CD4-positive, alpha-beta memory T cell (primary cell): Measurements from ENCODE around the gene ASB12. TPM values are rescaled to one million over a fixed set of nuclear protein-coding genes. Genes with fewer than 3 reads are reported as not detected.

Experiments
- CTCF ChIA-PET: fragments of 350-600 bp; sonication (Branson Sonifier 250); formaldehyde crosslinking; loops from one replicate; lab custom pipeline; 2021; ENCODE audit warnings: inconsistent platforms; ENCODE audit not compliant: partially characterized antibody; lab: Charles Lee
- POLR2A ChIA-PET: fragments of 350-600 bp; sonication (Branson Sonifier 250); formaldehyde crosslinking; loops from one replicate; lab custom pipeline; 2021; ENCODE audit not compliant: partially characterized antibody; lab: Charles Lee
- DNase-seq, 5 donors: peaks; one replicate each; pipeline versions ENCODE4 v3.0.0 to v3.0.0-alpha.2; 2020 to 2022; ENCODE audit warnings: mixed read lengths in 1 of 5
- H3K27ac ChIP-seq: one replicate; pipeline ENCODE4 v1.7.0; 2013; ENCODE audit warnings: low read depth, low read length
- H3K27me3 ChIP-seq: 2 replicates; pipeline ENCODE4 v1.7.0; 2013; ENCODE audit warnings: mild to moderate bottlenecking, low read length, moderate library complexity; ENCODE audit not compliant: insufficient read depth
- H3K36me3 ChIP-seq: 2 replicates; pipeline ENCODE4 v1.7.0; 2013; ENCODE audit warnings: mild to moderate bottlenecking, low read length, moderate library complexity; ENCODE audit not compliant: insufficient read depth
- H3K4me1 ChIP-seq: 2 replicates; pipeline ENCODE4 v1.7.0; 2013; ENCODE audit warnings: mild to moderate bottlenecking, low read length, moderate library complexity; ENCODE audit not compliant: insufficient read depth
- H3K4me3 ChIP-seq, 2 donors: one replicate each; pipeline ENCODE4 v1.7.0; 2013; ENCODE audit warnings: low read length in 2 of 2, mild to moderate bottlenecking in 1 of 2
- H3K9me3 ChIP-seq, 2 donors: one replicate each; pipeline ENCODE4 v1.7.0; 2013; ENCODE audit warnings: low read length in 2 of 2, control low read depth in 1 of 2; ENCODE audit not compliant: control insufficient read depth in 1 of 2
- H3K27ac Mint-ChIP-seq, 7 donors: one replicate each; pipeline ENCODE4 v1.8.0; 2020 to 2021; ENCODE audit warnings: mixed read lengths in 7 of 7, mild to moderate bottlenecking in 6 of 7, inconsistent platforms in 3 of 7, moderate library complexity in 3 of 7
- H3K27me3 Mint-ChIP-seq, 2 donors: one replicate each; pipeline ENCODE4 v1.8.0; 2020 to 2021; ENCODE audit warnings: mixed read lengths in 2 of 2
- H3K36me3 Mint-ChIP-seq, 2 donors: one replicate each; pipeline ENCODE4 v1.8.0; 2020 to 2021; ENCODE audit warnings: mixed read lengths in 2 of 2, inconsistent platforms in 1 of 2, mild to moderate bottlenecking in 1 of 2
- H3K4me1 Mint-ChIP-seq, 4 donors: one replicate each; pipeline ENCODE4 v1.8.0; 2020 to 2021; ENCODE audit warnings: mixed read lengths in 4 of 4, mild to moderate bottlenecking in 1 of 4
- H3K4me3 Mint-ChIP-seq, 8 donors: one replicate each; pipeline ENCODE4 v1.8.0; 2020 to 2021; ENCODE audit warnings: mixed read lengths in 8 of 8, mild to moderate bottlenecking in 7 of 8, moderate library complexity in 6 of 8, inconsistent platforms in 3 of 8
- H3K9me3 Mint-ChIP-seq, 8 donors: one replicate each; pipeline ENCODE4 v1.8.0; 2020 to 2021; ENCODE audit warnings: mixed read lengths in 8 of 8, mild to moderate bottlenecking in 5 of 8, inconsistent platforms in 3 of 8, moderate library complexity in 1 of 8
- intact Hi-C: fragments of 100-400 bp; cut with micrococcal nuclease; formaldehyde crosslinking; loops from one replicate; pipeline ENCODE4 v1.15.1; 2023
- polyA plus RNA-seq, 2 donors: library from polyadenylated mRNA; unstranded; fragments of 300-500 nt; fragmentation: Illumina TruSeq; gene quantifications; one replicate each; pipeline ENCODE4 v1.2.3, GENCODE V29; 2021
- total RNA-seq, 2 experiments: library from RNA; stranded (reverse); gene quantifications; one replicate each; pipeline ENCODE4 v1.2.3, GENCODE V29; 2021

The ASB12 gene
- total and polyA plus RNA-seq, 4 experiments from 2014 or later = 0.45 TPM; not detected in 3

DNA sequence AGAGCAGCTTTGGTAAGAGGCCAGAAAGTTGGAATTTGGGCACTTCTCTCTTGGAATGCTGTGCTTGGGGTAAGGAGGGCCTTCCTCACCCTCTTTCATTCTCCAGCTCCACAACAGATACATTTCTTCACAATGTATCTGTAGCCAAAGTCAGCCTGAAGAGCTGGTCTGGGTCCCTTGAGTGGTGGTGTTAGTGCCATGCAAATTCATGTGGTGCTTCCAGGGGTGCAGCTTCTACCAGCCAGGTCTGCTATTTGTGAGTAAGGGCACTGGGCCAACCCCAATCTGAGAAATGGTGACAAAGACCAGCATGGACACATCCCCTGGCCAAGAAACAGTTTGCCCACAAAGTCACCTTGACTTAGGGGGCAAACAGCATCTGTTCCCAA is 42.7 kb downstream of the ASB12 start:
- Histone ChIP-seq H3K4me1 (no peaks in the 10 kb centered on the region), H3K4me3 (no peak overlapping the region), H3K27me3 (no peaks in the 10 kb centered on the region), H3K36me3 (no peaks in the 10 kb centered on the region), H3K9me3 (no peaks in the 10 kb centered on the region), H3K27ac (no peak overlapping the region)
- POLR2A ChIA-PET = no interaction called here
- no peaks in the 10 kb centered on the region for H3K27me3 Mint-ChIP-seq
- H3K27ac Mint-ChIP-seq = no peak overlapping the region
- H3K9me3 Mint-ChIP-seq = no peaks in the 10 kb centered on the region
- H3K36me3 Mint-ChIP-seq = peaks cover 16 to 23% of the 10 kb centered on the region in 2 donors
- H3K4me3 Mint-ChIP-seq = no peak overlapping the region
- no peaks in the 10 kb centered on the region for H3K4me1 Mint-ChIP-seq
- intact Hi-C loops = no loop called here
- DNase-seq = no peak
- CTCF ChIA-PET = interaction anchor here (0.6 kb wide), 1 partner anchor 11 kb away, joined by 3 read pairs; no protein-coding TSS in a partner anchor

DNA sequence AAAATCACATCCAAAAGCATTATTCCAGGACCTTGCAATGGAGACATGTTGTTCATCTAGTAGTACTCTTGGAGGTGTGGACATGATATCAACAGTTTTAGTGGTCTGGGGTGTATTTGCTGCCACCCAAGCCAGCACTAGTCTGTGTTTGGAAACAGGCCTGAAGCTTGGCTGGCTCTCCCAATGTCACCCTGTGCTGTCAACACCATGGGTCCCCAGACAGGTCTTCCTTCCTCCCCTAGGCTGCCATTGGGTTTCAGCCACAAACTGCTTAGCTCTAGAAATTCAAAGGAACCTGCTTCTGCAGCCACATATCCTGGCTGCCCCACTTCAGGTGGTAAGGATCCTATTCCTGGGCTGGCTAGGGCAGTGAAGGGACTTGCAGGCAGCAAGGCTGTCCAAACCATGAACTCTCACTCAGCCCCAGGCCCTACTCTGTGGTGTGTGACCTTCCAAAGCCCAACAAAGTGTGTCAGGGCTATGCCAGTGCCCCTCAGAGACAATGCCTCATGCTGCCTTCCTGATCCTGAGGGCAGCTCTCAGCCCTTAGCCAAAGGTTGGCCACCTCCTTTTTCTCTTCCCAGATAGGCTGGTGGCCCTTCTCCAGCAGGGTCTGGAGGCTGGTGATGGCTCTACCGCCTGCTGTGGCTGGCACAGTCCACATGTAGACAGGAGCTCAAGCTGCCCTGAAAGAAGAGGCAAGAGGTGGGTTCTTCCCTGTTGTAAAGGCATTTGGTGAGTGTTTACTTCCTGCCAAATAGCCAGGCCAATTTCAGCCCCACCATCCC is 43.2 kb downstream of the ASB12 start:
- Histone ChIP-seq H3K4me3 (no peak overlapping the region), H3K4me1 (no peaks in the 10 kb centered on the region), H3K36me3 (no peaks in the 10 kb centered on the region), H3K9me3 (no peaks in the 10 kb centered on the region), H3K27me3 (no peaks in the 10 kb centered on the region), H3K27ac (no peak overlapping the region)
- CTCF ChIA-PET = no interaction called here
- peaks cover 15 to 22% of the 10 kb centered on the region in 2 donors for H3K36me3 Mint-ChIP-seq
- H3K27me3 Mint-ChIP-seq = no peaks in the 10 kb centered on the region
- H3K27ac Mint-ChIP-seq = no peak overlapping the region
- intact Hi-C loops = no loop called here
- POLR2A ChIA-PET = no interaction called here
- H3K4me1 Mint-ChIP-seq = no peaks in the 10 kb centered on the region
- H3K4me3 Mint-ChIP-seq = no peak overlapping the region
- no peak for DNase-seq
- H3K9me3 Mint-ChIP-seq = no peaks in the 10 kb centered on the region

DNA sequence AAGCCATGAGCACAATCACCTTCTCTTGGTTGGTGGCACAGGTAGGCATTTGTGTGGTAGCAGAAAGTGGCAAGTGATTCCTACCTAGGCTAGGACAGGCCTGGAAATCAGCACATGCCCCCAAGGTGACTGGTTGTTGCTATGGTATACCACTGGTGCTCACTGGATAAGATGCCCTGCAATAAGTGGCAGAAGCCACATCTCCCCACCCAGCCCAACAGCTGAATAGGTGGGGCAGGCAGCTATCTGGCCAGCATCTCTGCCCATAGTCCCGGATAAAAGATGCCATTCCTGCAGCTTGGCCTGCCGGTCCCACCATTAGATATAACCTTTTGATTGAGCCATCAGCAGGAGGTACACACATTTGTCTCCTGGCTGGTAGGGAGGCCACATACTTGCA is 46.0 kb downstream of the ASB12 start:
- H3K27ac ChIP-seq = no peak overlapping the region
- Mint-ChIP-seq H3K27ac (no peak overlapping the region), H3K36me3 (no peaks in the 10 kb centered on the region), H3K4me3 (no peak overlapping the region), H3K27me3 (no peaks in the 10 kb centered on the region), H3K4me1 (no peaks in the 10 kb centered on the region), H3K9me3 (no peaks in the 10 kb centered on the region)
- H3K36me3 ChIP-seq = no peaks in the 10 kb centered on the region
- DNase-seq = no peak
- intact Hi-C loops = no loop called here
- H3K4me3 ChIP-seq = no peak overlapping the region
- ChIA-PET POLR2A (no interaction called here), CTCF (no interaction called here)
- H3K9me3 ChIP-seq = no peaks in the 10 kb centered on the region
- H3K4me1 ChIP-seq = no peaks in the 10 kb centered on the region
- H3K27me3 ChIP-seq = no peaks in the 10 kb centered on the region

DNA sequence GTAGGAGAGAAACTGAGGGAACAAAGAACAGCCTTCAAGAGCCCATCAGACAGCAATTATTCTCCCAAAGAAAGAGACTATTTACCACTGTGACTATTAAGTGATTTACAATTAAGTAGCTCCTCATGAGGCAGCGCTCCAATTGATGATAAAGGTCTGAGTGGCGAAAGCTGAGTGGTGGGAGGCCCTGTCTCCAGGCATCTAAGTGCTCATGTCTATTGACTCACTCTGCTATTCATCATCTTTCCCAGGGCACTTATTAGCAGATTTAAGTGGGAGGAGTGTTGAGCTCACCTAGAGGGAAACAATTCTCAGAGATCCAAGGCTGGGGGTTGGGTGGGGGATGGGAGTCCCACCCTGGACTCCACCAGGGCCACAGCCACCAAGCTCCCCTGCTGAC is 48.2 kb downstream of the ASB12 start:
- intact Hi-C loops = no loop called here
- H3K4me3 ChIP-seq = no peak overlapping the region
- H3K36me3 ChIP-seq = no peaks in the 10 kb centered on the region
- Mint-ChIP-seq H3K36me3 (no peaks in the 10 kb centered on the region), H3K27me3 (no peaks in the 10 kb centered on the region), H3K9me3 (no peaks in the 10 kb centered on the region), H3K4me3 (no peak overlapping the region), H3K27ac (no peak overlapping the region), H3K4me1 (no peaks in the 10 kb centered on the region)
- no peak overlapping the region for H3K27ac ChIP-seq
- CTCF ChIA-PET = no interaction called here
- H3K9me3 ChIP-seq = no peaks in the 10 kb centered on the region
- H3K4me1 ChIP-seq = no peaks in the 10 kb centered on the region
- H3K27me3 ChIP-seq = no peaks in the 10 kb centered on the region
- POLR2A ChIA-PET = no interaction called here
- DNase-seq = no peak

DNA sequence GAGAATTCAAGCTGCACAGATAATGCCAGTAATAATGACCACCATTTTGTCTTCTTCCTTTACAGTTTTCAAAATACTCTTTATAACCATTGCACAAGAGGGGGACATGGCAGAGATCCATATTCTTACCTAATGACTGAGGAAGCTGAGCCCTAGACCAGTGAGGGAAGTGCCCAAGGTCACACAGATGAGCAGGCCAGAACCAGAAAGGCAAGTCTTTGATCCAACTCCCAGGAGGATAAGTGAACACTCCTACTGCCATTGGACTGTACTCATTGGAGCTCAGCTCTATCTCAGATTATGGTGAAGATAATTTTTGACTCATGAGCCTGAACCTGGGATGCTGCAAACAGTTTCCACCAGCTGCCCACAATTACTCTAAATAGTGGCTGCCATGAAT is 53.5 kb downstream of the ASB12 start:
- H3K4me1 ChIP-seq = no peaks in the 10 kb centered on the region
- H3K27me3 ChIP-seq = no peaks in the 10 kb centered on the region
- ChIA-PET POLR2A (no interaction called here), CTCF (interaction anchor here (0.7 kb wide), 1 partner anchor 11 kb away, joined by 3 read pairs; no protein-coding TSS in a partner anchor)
- Mint-ChIP-seq H3K4me1 (no peaks in the 10 kb centered on the region), H3K36me3 (no peaks in the 10 kb centered on the region), H3K9me3 (no peaks in the 10 kb centered on the region), H3K4me3 (no peak overlapping the region), H3K27ac (peak overlapping the region in 1 of 7 donors; percentile 22), H3K27me3 (no peaks in the 10 kb centered on the region)
- intact Hi-C loops = no loop called here
- H3K27ac ChIP-seq = no peak overlapping the region
- no peak overlapping the region for H3K4me3 ChIP-seq
- no peaks in the 10 kb centered on the region for H3K36me3 ChIP-seq
- H3K9me3 ChIP-seq = no peaks in the 10 kb centered on the region
- DNase-seq = no peak

Other genes starting within 250 kb of the ASB12 start
- 1 to 10 TPM; 5.2 to 5.5 TPM for gene AMER1, start 24.9 kb downstream of the ASB12 start, total RNA-seq
- gene AMER1, start 24.9 kb downstream of the ASB12 start, polyA plus RNA-seq = under 1 TPM in 1 of 2 donors, not detected in 1; 0.05 TPM
- gene MTMR8, start 164.8 kb upstream of the ASB12 start, total RNA-seq = 1 to 10 TPM; 7.6 to 8.3 TPM
- 1 to 10 TPM; 4.7 to 7.2 TPM for gene MTMR8, start 164.8 kb upstream of the ASB12 start, polyA plus RNA-seq